Adrenal gland (tissue), 12 donors: ENCODE measurements around the gene MACROH2A1. TPM values are rescaled to one million over a fixed set of nuclear protein-coding genes. Genes with fewer than 3 reads are reported as not detected.

ENCODE experiments used
- DNase-seq, 7 donors: peaks; one replicate each; pipeline ENCODE4 v3.0.0-alpha.2; 2019 to 2020
- H3K27ac ChIP-seq, 5 donors: fragments of 200-600 bp; sonication (generic) in 4 of 5; 1 replicate in 3 of 5; 2 replicates in 2 of 5; pipeline versions ENCODE4 v1.5.1 to v1.8.0; 2016 to 2020; ENCODE audit warnings: mild to moderate bottlenecking in 1 of 5
- H3K27me3 ChIP-seq: fragments of 200-600 bp; 2 replicates; pipeline ENCODE4 v1.8.0; 2021
- H3K36me3 ChIP-seq, 2 donors: fragments of 200-600 bp; replicated peaks in 1 of 2; 1 replicate in 1 of 2; 2 replicates in 1 of 2; pipeline versions ENCODE4 v1.5.1 to v1.8.0; 2018 to 2022
- H3K4me1 ChIP-seq, 2 donors: fragments of 200-600 bp; replicated peaks in 1 of 2; 1 replicate in 1 of 2; 2 replicates in 1 of 2; pipeline versions ENCODE4 v1.5.1 to v1.8.0; 2018 to 2021
- H3K4me3 ChIP-seq, 4 donors: fragments of 200-600 bp; sonication (generic) in 3 of 4; one replicate each; pipeline ENCODE4 v1.5.1; 2016 to 2018
- H3K9me3 ChIP-seq, 3 donors: fragments of 200-600 bp; sonication (generic) in 1 of 3; replicated peaks in 1 of 3; 1 replicate in 2 of 3; 2 replicates in 1 of 3; pipeline versions ENCODE4 v1.5.1 to v1.8.0; 2016 to 2021
- CTCF ChIP-seq, 6 experiments: fragments of 450-650 bp in 4 of 6; fragments of 200-600 bp in 2 of 6; sonication (generic) in 1 of 6; IDR thresholded peaks; 1 replicate in 5 of 6; 2 replicates in 1 of 6; pipeline versions ENCODE4 v1.5.1 to v1.8.0; 2016 to 2021; ENCODE audit warnings: antibody characterized with exemption in 6 of 6, mild to moderate bottlenecking in 2 of 6, moderate library complexity in 1 of 6
- POLR2A ChIP-seq, 2 donors: fragments of 450-650 bp; IDR thresholded peaks; one replicate each; pipeline ENCODE4 v1.6.1; 2017; ENCODE audit warnings: antibody characterized with exemption in 2 of 2, mild to moderate bottlenecking in 2 of 2, moderate library complexity in 1 of 2
- WGBS, 4 donors: extraction: QIAGEN DNeasy Blood & Tissue Kit in 2 of 4; methylation state at CpG; one replicate each; pipeline versions ENCODE4 v1.1.5 to v1.1.7; 2013 to 2017; 5-methylcytosine and 5-hydroxymethylcytosine counted together
- intact Hi-C, 2 donors: fragments of 100-400 bp; cut with DNase I; formaldehyde crosslinking; loops; one replicate each; pipeline versions ENCODE4 v1.14.1 to v1.15.0; 2022 to 2023
- polyA plus RNA-seq, 3 donors: library from polyadenylated mRNA; stranded (reverse); fragments of 200-250 nt in 2 of 3; fragments of 350-450 nt in 1 of 3; fragmentation: Illumina TruSeq in 1 of 3; extraction: RNeasy Lipid Tissue Mini Kit (QIAGEN cat#74804) in 1 of 3; gene quantifications; one replicate each; pipeline ENCODE4 v1.2.3, GENCODE V29; 2013 to 2014
- total RNA-seq, 9 donors: library from RNA; depleted of rRNA in 4 of 9; stranded (reverse); fragments of >200 nt in 4 of 9; fragments of 120-200 nt in 1 of 9; fragmentation: NEBNext Ultra II Directional in 1 of 9; extraction: Animal tissue kit (Norgen Biotek cat#: 25700) in 1 of 9; gene quantifications; one replicate each; pipeline versions ENCODE4 v1.1.0 to v1.2.4, GENCODE V29; 2013 to 2023
- donor health status: healthy with polysubstance abuse.
- donor health status: Bipolar disorder and iron deficiency.
- donor health status: DM: yes; HTN: yes; CAD: no.
- donor health status: DM: no; HTN: no; CAD: no.
- donor health status: DM: no; HTN: no; CAD: no.
- donor health status: DM: yes; HTN: yes; CAD: no.

Gene MACROH2A1
- total and polyA plus RNA-seq, 12 donors: 77.2 to 241 (median 144) TPM

- DNase-seq: peak in 1 of 7 donors; percentile 31
- intact Hi-C loops: no loop called here
- Histone ChIP-seq H3K4me3 (no peak overlapping the region), H3K27ac (no peak overlapping the region), H3K9me3 (no peaks in the 10 kb centered on the region), H3K27me3 (no peaks in the 10 kb centered on the region), H3K4me1 (no peaks in the 10 kb centered on the region), H3K36me3 (no peaks in the 10 kb centered on the region)
- WGBS, 4 donors: 65 to 88% (median 72%) methylated on average over 6 to 7 of the region's 7 CpGs
- TF ChIP-seq CTCF (IDR thresholded peaks at IDR 0.05) (no peak), POLR2A (IDR thresholded peaks at IDR 0.05) (no peak)
Observed at GRCh38 chr5:135446615-135447014, 47.6 kb upstream of the MACROH2A1 start.

- Histone ChIP-seq H3K4me1 (no peaks in the 10 kb centered on the region), H3K27ac (no peak overlapping the region), H3K4me3 (no peak overlapping the region), H3K36me3 (no peaks in the 10 kb centered on the region), H3K9me3 (no peaks in the 10 kb centered on the region), H3K27me3 (no peaks in the 10 kb centered on the region)
- TF ChIP-seq POLR2A (IDR thresholded peaks at IDR 0.05) (no peak), CTCF (IDR thresholded peaks at IDR 0.05) (no peak)
- peak in 1 of 7 donors; percentile 7 for DNase-seq
- intact Hi-C loops: no loop called here
- 74 to 92% (median 87%) methylated on average over 9 of the region's 9 CpGs for WGBS, 4 donors
Observed at GRCh38 chr5:135446206-135446605, 47.2 kb upstream of the MACROH2A1 start.

GRCh38 chr5:135445306-135445985, 46.4 kb upstream of the MACROH2A1 start:
- TF ChIP-seq POLR2A (IDR thresholded peaks at IDR 0.05): no peak
- no peak for TF ChIP-seq CTCF (IDR thresholded peaks at IDR 0.05)
- H3K4me3 ChIP-seq: no peak overlapping the region
- DNase-seq: peak in 2 of 7 donors; percentile 5 to 36
- H3K27me3 ChIP-seq: no peaks in the 10 kb centered on the region
- H3K4me1 ChIP-seq: no peaks in the 10 kb centered on the region
- H3K27ac ChIP-seq: no peak overlapping the region
- intact Hi-C loops: no loop called here
- H3K9me3 ChIP-seq: no peaks in the 10 kb centered on the region
- WGBS, 4 donors: 77 to 90% (median 85%) methylated on average over 4 to 14 of the region's 14 CpGs
- H3K36me3 ChIP-seq: no peaks in the 10 kb centered on the region

- no peaks in the 10 kb centered on the region for H3K9me3 ChIP-seq
- no peaks in the 10 kb centered on the region for H3K36me3 ChIP-seq
- DNase-seq: peak in 2 of 7 donors; percentile 6 to 29
- TF ChIP-seq CTCF (IDR thresholded peaks at IDR 0.05) (no peak), POLR2A (IDR thresholded peaks at IDR 0.05) (no peak)
- no peak overlapping the region for H3K4me3 ChIP-seq
- no peaks in the 10 kb centered on the region for H3K27me3 ChIP-seq
- intact Hi-C loops: no loop called here
- H3K27ac ChIP-seq: no peak overlapping the region
- WGBS, 4 donors: 80 to 87% (median 83%) methylated on average over 6 of the region's 6 CpGs
- H3K4me1 ChIP-seq: no peaks in the 10 kb centered on the region
Observed at GRCh38 chr5:135444881-135445280, 45.9 kb upstream of the MACROH2A1 start.
